Mesodermal cell (in vitro differentiated cells): ENCODE data around the gene HOXA9.

Experiments used
- H3K27ac ChIP-seq: 2 replicates; pipeline ENCODE4 v1.7.0; 2013; ENCODE audit warnings: mild to moderate bottlenecking, low read depth, low read length, moderate library complexity; ENCODE audit not compliant: severe bottlenecking
- H3K36me3 ChIP-seq: 2 replicates; pipeline ENCODE4 v1.7.1; 2013; ENCODE audit warnings: mild to moderate bottlenecking, low read length, moderate library complexity; ENCODE audit not compliant: control insufficient read depth, insufficient read depth
- H3K4me1 ChIP-seq: one replicate; pipeline ENCODE4 v1.7.1; 2013; ENCODE audit warnings: mild to moderate bottlenecking, low read length; ENCODE audit not compliant: insufficient read depth, control insufficient read depth, poor library complexity, severe bottlenecking
- H3K4me3 ChIP-seq: 2 replicates; pipeline ENCODE4 v1.7.0; 2013; ENCODE audit warnings: low read length, control low read depth, mild to moderate bottlenecking; ENCODE audit not compliant: insufficient read depth, poor library complexity, severe bottlenecking; ENCODE audit errors: extremely low read depth
- H3K9me3 ChIP-seq: 2 replicates; pipeline ENCODE4 v1.7.1; 2013; ENCODE audit warnings: mild to moderate bottlenecking, low read length, moderate library complexity; ENCODE audit not compliant: control insufficient read depth
- WGBS, 2 experiments: methylation state at CpG; one replicate each; pipeline ENCODE4 v1.1.5; 2013; ENCODE audit warnings: missing lambda C conversion rate in 2 of 2; ENCODE audit not compliant: insufficient coverage in 2 of 2; 5-methylcytosine and 5-hydroxymethylcytosine counted together

HOXA9 gene

DNA sequence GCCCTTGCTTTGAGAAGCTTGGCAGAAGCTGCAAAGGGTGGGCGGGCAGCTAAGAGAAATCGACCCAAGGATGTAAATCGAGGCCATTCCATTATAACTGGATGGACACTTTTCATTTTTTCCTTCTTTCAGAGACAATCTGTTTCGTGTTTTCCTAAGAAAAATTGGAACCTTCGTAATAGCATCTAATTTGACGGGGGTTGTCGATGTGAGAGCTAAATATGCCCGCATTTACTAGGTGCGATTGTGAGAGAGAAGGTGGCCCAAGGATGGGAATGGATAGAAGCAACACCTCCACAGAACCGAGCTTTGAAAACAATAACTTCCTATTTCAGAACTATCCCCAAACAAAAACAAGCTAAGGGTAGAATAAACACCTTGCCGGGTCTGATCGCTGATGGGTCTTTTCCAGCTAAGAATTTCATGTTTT lies 33.9 kb downstream of the HOXA9 start:
- Histone ChIP-seq H3K9me3 (no peaks in the 10 kb centered on the region), H3K36me3 (no peaks in the 10 kb centered on the region), H3K27ac (no peak overlapping the region), H3K4me1 (peaks cover 6% of the 10 kb centered on the region), H3K4me3 (peak overlapping the region; percentile 35)
- WGBS, 2 experiments = 6 to 15% methylated on average over 6 to 8 of the region's 12 CpGs

DNA sequence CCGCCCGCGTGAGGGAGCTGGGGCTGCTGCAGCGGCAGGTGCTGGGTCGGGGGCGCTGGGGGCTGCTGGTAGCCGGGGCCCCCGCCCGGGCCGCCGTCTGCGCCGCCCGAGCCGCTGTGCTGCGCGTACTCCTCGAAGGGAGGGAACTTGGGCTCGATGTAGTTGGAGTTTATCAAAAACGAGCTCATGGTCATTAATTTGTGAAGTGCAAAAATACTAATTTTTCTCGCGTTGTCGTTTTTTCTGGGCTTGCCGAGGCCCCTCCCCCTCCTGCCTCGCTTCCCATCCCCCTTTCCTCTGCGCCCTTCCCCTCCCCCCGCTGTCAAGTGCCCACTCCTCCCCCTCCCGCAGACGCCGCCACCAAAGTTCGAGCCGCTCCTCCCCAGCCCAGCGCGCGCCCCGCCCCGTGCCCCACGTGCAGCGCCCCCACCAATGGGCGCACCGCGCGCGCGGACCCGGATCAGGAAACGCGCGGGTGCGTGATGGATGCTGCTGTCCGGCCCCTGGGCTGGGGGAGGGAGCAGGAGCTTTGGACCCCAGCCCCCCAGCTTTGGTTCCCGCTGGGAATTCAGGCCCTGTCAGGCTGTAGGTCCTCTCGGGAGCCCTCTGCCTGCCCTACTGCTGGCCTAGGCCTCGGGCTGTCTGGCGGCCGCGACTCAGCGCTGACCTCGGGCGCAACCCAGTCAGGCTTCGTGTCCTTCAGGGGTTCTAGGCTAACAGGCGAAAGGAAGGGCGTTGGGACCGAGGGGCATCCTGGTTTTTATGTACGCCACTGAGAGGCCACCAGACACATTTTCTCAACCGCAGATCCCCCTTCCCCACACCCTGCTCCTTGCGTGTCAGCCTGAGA lies 34.6 kb downstream of the HOXA9 start, which contains the start of gene HOXA4:
Gene HOXA4 (minus strand): TSS at position 218 of the 850 bp plus-strand sequence. CDS start 24 bp downstream, at position 194.
- H3K9me3 ChIP-seq = no peaks in the 10 kb centered on the region
- H3K27ac ChIP-seq = no peak within 1 kb of the TSS
- no peaks in the 10 kb centered on the region for H3K36me3 ChIP-seq
- peaks cover 4% of the 10 kb centered on the region for H3K4me1 ChIP-seq
- H3K4me3 ChIP-seq = peak within 1 kb of the TSS; percentile 35
- WGBS, 2 experiments = 1 to 2% methylated on average over 37 to 40 of the region's 67 CpGs

DNA sequence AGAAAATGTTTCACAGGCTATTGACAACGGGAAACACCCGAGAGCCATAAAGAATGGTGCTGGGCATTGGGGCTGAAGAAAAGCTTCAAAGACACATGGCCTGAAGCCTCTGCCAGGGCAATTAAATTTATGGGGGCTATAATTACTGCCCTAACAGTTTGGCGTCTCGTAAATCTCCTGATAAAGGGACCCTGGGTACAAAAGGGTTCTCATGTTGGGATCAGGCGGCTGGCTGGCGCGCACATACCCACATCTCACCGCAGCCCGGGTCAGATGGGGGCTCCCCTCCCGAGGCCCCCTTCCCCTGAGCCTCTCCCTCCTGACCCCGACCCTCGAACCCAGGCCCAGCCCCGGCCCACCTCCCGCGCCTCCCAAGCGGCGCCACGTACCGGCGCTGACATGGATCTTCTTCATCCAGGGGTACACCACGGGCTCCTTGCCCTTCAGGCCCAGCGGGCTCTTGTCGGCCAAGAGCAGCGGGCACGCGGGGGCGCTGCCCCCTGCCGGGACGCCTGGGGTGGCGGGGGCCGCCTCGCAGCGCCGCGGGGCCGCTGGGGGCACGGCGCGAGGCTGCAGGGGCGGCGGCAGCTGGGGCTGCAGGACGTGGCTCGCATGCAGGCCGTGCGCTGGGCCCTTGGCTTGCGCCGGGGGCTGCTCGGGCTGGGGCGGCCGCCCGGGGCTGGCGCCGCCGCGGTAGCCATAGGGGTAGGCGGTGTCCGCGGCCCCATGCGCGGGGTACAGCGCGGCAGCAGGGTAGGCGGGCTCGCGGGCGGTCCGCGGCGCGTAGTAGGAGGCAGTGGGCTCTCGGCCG lies 35.4 kb downstream of the HOXA9 start:
- peak overlapping the region; percentile 35 for H3K4me3 ChIP-seq
- 1 to 2% methylated on average over 49 to 50 of the region's 72 CpGs for WGBS, 2 experiments
- H3K36me3 ChIP-seq = no peaks in the 10 kb centered on the region
- H3K4me1 ChIP-seq = peaks cover 2% of the 10 kb centered on the region
- no peaks in the 10 kb centered on the region for H3K9me3 ChIP-seq
- H3K27ac ChIP-seq = no peak overlapping the region

DNA sequence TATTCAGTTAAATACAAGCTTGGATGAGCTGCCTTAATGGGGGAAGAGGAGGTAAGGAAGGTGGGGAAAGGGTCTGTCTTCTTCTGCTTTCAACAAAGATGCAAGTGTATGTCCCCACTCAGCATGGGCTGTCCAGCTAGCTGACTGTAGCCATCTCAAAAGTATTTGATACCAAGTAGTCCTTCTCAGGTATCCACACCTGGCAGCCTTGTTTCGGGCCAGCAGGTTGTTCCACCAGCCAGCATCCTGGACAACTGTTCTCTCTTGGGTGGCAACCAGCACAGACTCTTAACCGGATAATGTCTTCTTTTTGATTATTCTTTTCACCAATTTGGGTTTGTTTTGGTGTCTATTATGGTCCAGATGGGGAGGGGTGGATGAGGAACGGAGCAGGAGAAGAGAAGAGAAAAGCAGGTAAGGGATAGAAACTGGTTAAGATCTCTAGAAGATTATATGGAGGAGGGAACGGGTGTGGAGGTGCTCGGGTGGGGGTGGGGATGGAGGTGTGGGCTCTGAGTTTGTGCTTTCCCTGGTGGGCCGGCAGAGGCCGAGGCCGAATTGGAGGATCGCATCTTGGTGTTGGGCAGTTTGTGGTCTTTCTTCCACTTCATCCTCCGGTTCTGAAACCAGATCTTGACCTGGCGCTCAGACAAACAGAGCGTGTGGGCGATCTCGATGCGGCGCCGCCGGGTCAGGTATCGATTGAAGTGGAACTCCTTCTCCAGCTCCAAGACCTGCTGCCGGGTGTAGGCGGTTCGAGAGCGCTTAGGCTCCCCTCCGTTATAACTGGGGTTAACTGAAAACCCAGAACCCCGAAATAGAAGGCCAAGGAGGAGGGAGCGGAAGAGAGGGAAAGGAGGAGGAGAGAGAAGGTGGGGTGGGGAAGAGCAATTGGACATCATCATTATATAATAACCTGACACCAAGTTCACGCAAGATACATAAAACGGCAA lies 36.3 kb downstream of the HOXA9 start:
- Histone ChIP-seq H3K36me3 (no peaks in the 10 kb centered on the region), H3K27ac (no peak overlapping the region), H3K4me1 (peaks cover 2% of the 10 kb centered on the region), H3K9me3 (no peaks in the 10 kb centered on the region), H3K4me3 (no peak overlapping the region)
- 7 to 11% methylated on average over 14 to 24 of the region's 28 CpGs for WGBS, 2 experiments

DNA sequence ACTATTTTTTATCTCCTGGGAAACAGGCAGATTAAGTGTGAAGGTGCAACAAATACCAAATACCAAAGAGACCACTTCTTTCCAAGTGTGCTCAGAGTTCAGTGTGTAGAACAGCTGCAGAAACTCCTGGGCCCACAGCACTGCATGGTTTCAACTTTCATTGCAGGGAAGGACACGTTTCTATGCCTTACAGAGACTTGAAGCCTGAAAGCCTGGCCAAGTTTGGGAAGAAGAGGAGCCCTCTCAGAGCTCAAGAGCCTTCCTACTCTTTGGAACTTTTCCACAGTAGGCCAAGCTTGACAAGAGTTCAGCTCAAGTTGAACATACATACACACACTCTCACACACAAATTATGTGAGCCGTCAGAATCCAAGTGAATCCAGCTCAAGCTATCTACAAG lies 37.3 kb downstream of the HOXA9 start:
- no peak overlapping the region for H3K4me3 ChIP-seq
- WGBS, 2 experiments = 0% methylated on average over 1 of the region's 2 CpGs
- no peaks in the 10 kb centered on the region for H3K36me3 ChIP-seq
- peaks cover 2% of the 10 kb centered on the region for H3K4me1 ChIP-seq
- no peak overlapping the region for H3K27ac ChIP-seq
- no peaks in the 10 kb centered on the region for H3K9me3 ChIP-seq

DNA sequence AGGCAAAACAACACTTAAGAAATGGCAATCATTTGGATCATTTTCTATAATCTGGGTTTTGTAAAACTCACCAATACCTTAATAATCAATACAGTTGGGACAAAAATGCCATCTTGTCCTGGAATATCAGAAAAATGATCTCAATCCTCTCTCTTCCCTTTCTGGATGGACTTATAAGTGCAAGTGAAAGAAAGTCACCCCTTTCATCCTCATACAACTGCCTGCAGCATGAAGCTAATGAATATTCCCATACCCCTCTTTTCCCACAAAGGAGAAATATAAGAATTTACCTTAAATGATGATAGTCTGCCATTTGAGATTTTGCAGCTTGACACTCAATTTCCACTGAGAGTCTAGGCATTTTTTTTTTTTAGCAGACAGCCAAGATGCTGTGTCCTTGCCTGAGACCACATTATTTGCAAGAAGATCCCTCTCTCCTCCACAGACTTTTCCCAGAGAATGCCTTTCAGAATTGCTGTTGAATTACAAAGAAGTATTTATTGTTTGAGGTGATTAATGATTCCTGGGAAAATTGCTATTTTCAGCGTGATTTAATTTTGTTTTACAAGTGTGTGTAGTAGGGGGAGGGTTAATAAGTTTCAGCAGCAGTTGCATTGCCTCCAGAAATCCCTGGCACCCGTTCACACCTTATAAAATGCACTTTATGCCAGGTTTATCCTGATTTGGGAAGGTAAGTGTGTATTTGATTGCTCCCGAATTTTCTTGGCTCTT lies 38.6 kb downstream of the HOXA9 start:
- Histone ChIP-seq H3K4me3 (no peak overlapping the region), H3K36me3 (no peaks in the 10 kb centered on the region), H3K9me3 (no peaks in the 10 kb centered on the region), H3K4me1 (peaks cover 2% of the 10 kb centered on the region), H3K27ac (no peak overlapping the region)
- 0% methylated on average over 1 of the region's 3 CpGs for WGBS, 2 experiments

DNA sequence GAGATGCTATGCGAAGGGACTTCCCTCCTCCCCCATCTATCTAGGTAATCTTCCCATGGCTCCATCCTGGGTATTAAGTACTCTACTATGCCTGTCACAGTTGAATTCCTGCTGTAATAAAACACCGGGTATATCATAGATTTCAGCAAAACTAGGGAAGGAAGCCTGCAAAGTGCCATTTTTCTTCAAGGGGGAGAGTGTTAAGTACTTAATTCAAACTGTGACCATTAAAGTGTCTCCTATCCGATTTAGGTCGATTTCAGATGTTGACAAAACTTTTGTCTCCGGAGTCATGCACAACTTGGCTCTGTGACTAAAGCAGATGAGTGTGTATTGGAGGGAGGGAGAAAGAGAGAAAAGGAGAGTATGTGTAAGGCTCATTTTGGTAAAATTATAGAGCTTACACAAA lies 39.3 kb downstream of the HOXA9 start:
- 4 to 8% methylated on average over 3 to 4 of the region's 5 CpGs for WGBS, 2 experiments
- Histone ChIP-seq H3K4me1 (peaks cover 2% of the 10 kb centered on the region), H3K4me3 (no peak overlapping the region), H3K27ac (no peak overlapping the region), H3K36me3 (no peaks in the 10 kb centered on the region), H3K9me3 (no peaks in the 10 kb centered on the region)

DNA sequence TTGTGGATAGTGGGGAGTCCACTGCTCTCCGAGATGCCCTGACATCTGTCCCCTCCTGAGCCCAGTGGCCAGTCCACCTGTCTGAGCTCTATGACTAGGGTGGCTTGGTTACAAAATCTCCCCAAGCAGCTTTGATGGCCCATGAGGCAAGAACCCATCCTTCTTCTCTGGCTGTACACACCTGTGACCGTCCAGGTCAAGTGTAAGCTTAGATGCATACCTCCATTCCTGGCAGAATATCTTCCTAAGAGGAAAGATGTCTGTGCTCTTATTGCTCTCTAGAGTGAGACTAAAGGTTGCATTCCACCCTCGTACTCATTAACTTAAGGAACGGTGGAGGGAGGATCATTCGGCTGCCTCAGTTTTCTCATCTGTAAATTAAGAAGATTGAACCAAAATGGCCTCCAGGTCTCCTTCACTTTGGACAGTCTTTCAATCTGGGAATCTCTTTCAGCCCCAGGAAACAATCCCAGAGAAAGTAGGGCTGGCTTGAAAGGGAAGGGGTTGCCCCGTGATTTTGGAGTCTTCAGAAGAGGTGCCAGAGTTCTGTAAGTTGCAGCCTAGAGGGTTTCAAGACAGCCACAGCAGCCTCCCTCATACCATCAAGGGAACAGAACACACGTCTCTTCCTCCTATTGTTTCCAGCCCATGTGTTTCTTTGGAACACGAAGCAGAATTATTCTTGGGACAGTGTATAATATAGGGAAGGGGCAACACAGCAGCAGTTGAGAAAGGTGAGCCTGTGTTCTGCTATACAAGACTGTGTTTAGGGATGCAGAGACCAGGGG lies 40.2 kb downstream of the HOXA9 start:
- Histone ChIP-seq H3K4me1 (peaks cover 2% of the 10 kb centered on the region), H3K9me3 (no peaks in the 10 kb centered on the region), H3K36me3 (no peaks in the 10 kb centered on the region), H3K4me3 (no peak overlapping the region), H3K27ac (no peak overlapping the region)
- 13% methylated on average over 4 of the region's 8 CpGs; no CpG with 5 or more reads in 1 of the 2 experiments for WGBS, 2 experiments

DNA sequence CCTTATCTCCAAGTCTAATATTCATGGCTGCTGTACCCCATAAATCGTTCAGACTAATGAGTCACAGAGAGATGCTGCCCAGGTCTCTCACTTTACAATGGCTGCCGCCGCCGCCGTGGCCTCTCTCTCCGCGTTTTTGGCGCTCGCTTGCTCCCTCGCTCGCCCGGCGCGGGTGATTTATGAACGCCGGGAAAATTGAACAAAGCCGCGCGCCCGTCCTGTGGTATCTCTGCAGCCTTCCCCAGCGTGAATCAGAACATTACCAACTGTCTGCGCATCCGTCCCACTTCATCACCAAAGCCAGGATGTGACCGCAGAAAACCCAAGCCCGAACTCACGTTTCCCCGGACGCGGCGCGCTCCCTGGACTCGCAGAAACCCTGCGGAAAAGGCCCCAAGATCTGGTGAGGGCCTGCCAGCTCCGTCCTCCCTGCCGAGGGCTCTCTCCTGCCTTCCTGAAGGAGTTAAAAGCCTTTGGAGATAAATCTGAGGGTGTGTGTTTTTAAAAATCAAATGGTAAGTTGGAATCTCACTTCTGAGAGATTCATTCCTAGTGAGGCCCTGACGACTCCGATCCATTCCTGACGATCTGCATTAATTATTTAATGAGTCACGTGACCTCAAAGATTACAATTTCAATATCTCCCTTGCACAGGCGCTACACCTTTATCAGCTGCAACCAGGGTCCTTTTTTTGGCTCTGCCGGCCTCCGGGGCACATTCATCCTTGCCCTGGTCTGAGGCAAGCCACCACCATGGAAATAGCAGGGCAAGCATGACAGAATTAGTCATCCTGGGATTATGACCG lies 41.0 kb downstream of the HOXA9 start:
- Histone ChIP-seq H3K36me3 (no peaks in the 10 kb centered on the region), H3K4me1 (no peaks in the 10 kb centered on the region), H3K4me3 (no peak overlapping the region), H3K27ac (peak overlapping the region; percentile 23), H3K9me3 (no peaks in the 10 kb centered on the region)
- 3 to 4% methylated on average over 33 to 37 of the region's 43 CpGs for WGBS, 2 experiments
